Stimulated activated CD8-positive, alpha-beta memory T cell treated with anti-CD3 and anti-CD28 coated beads, Interleukin-4, amount 100 ng/mL, for 24 hours (primary cell): ENCODE data around the gene LARP1.
A peak's percentile ranks its signal among the peaks of the same experiment; 100 is the strongest.
"Not testable (repeated sequence)": the region's sequence is repeated elsewhere in the genome, so short reads cannot be mapped to it uniquely, and the experiment has no call there.

Source experiments
- DNase-seq: peaks from one replicate; pipeline ENCODE4 v3.0.0-alpha.2; 2020; ENCODE audit warnings: low read depth

LARP1 gene

GRCh38 chr5:154793599-154794524 is 38.7 kb downstream of the LARP1 start:
- no peak for DNase-seq

- no peak for DNase-seq
Measured at GRCh38 chr5:154794525-154795234, 39.5 kb downstream of the LARP1 start.

GRCh38 chr5:154795235-154795596 is 40.0 kb downstream of the LARP1 start:
- no peak for DNase-seq

GRCh38 chr5:154797762-154798161 is 42.6 kb downstream of the LARP1 start:
- DNase-seq: no peak

- no peak for DNase-seq
Measured at GRCh38 chr5:154800582-154800981, 45.4 kb downstream of the LARP1 start.

GRCh38 chr5:154801083-154801482 is 45.9 kb downstream of the LARP1 start:
- no peak for DNase-seq

- DNase-seq: no peak
Measured at GRCh38 chr5:154802050-154802449, 46.9 kb downstream of the LARP1 start.

GRCh38 chr5:154806176-154806575 is 51.0 kb downstream of the LARP1 start:
- no peak for DNase-seq

- no peak for DNase-seq
Measured at GRCh38 chr5:154811239-154811638, 56.1 kb downstream of the LARP1 start.

- peak; percentile 35 for DNase-seq
Measured at GRCh38 chr5:154811653-154812465, 56.7 kb downstream of the LARP1 start.

GRCh38 chr5:154813158-154813557 is 58.0 kb downstream of the LARP1 start:
- DNase-seq: no peak

- peak; percentile 11 for DNase-seq
Measured at GRCh38 chr5:154813736-154814135, 58.6 kb downstream of the LARP1 start.

- no peak for DNase-seq
Measured at GRCh38 chr5:154815025-154815424, 59.8 kb downstream of the LARP1 start.

GRCh38 chr5:154815684-154816247 is 60.6 kb downstream of the LARP1 start:
- DNase-seq: no peak

- no peak for DNase-seq
Measured at GRCh38 chr5:154816891-154817492, 61.8 kb downstream of the LARP1 start.

- no peak for DNase-seq
Measured at GRCh38 chr5:154817815-154818214, 62.6 kb downstream of the LARP1 start.

- no peak for DNase-seq
Measured at GRCh38 chr5:154818471-154819116, 63.4 kb downstream of the LARP1 start.

GRCh38 chr5:154819546-154819945 is 64.4 kb downstream of the LARP1 start:
- no peak for DNase-seq

- DNase-seq: no peak
Measured at GRCh38 chr5:154820383-154820782, 65.2 kb downstream of the LARP1 start.

GRCh38 chr5:154822896-154823295 is 67.7 kb downstream of the LARP1 start:
- not testable (repeated sequence) for DNase-seq

GRCh38 chr5:154823605-154824004 is 68.4 kb downstream of the LARP1 start:
- no peak for DNase-seq
